HG03558 (cell line): ENCODE results near the gene CDH18.

Experiments
- ATAC-seq: cut with Tn5 transposase; IDR thresholded peaks from one replicate; pipeline ENCODE4 v1.9.1; 2021; ENCODE audit warnings: moderate number of reproducible peaks; ENCODE audit not compliant: unreplicated experiment; ENCODE audit errors: extremely low read depth

The CDH18 gene

GRCh38 chr5:19619571-19619970 is 368.4 kb downstream of the CDH18 start:
- no peak for ATAC-seq

GRCh38 chr5:19616701-19617215 is 371.2 kb downstream of the CDH18 start:
- ATAC-seq: no peak

GRCh38 chr5:19615661-19616060 is 372.3 kb downstream of the CDH18 start:
- no peak for ATAC-seq

GRCh38 chr5:19615071-19615470 is 372.9 kb downstream of the CDH18 start:
- no peak for ATAC-seq

GRCh38 chr5:19608444-19609002 is 379.5 kb downstream of the CDH18 start:
- no peak for ATAC-seq

GRCh38 chr5:19605846-19606407 is 382.1 kb downstream of the CDH18 start:
- no peak for ATAC-seq

GRCh38 chr5:19584131-19584530 is 403.9 kb downstream of the CDH18 start:
- no peak for ATAC-seq

- ATAC-seq: no peak
These were observed 410.1 kb downstream of the CDH18 start for GRCh38 chr5:19577882-19578281.

GRCh38 chr5:19568004-19568403 is 420.0 kb downstream of the CDH18 start:
- ATAC-seq: no peak

GRCh38 chr5:19565466-19565865 is 422.5 kb downstream of the CDH18 start:
- ATAC-seq: no peak

GRCh38 chr5:19564036-19564435 is 424.0 kb downstream of the CDH18 start:
- ATAC-seq: no peak

GRCh38 chr5:19555876-19556275 is 432.1 kb downstream of the CDH18 start:
- ATAC-seq: no peak

GRCh38 chr5:19555436-19555835 is 432.6 kb downstream of the CDH18 start:
- ATAC-seq: no peak

- no peak for ATAC-seq
These were observed 433.5 kb downstream of the CDH18 start for GRCh38 chr5:19554524-19554923.

- ATAC-seq: no peak
These were observed 440.4 kb downstream of the CDH18 start for GRCh38 chr5:19547640-19548039.

GRCh38 chr5:19546521-19546920 is 441.5 kb downstream of the CDH18 start:
- no peak for ATAC-seq

GRCh38 chr5:19538607-19539006 is 449.4 kb downstream of the CDH18 start:
- ATAC-seq: no peak

- no peak for ATAC-seq
These were observed 451.6 kb downstream of the CDH18 start for GRCh38 chr5:19536387-19536786.

- no peak for ATAC-seq
These were observed 453.2 kb downstream of the CDH18 start for GRCh38 chr5:19534751-19535150.

- no peak for ATAC-seq
These were observed 455.1 kb downstream of the CDH18 start for GRCh38 chr5:19532936-19533335.

GRCh38 chr5:19531374-19531952 is 456.5 kb downstream of the CDH18 start:
- ATAC-seq: no peak

GRCh38 chr5:19519448-19519847 is 468.6 kb downstream of the CDH18 start:
- ATAC-seq: no peak
